GM18951 (cell line): Measurements from ENCODE around the gene LSP1.
A peak's percentile ranks its signal among the peaks of the same experiment; 100 is the strongest.
"Not testable (repeated sequence)": the region's sequence is repeated elsewhere in the genome, so short reads cannot be mapped to it uniquely, and the experiment has no call there.

Source experiments
- POLR2A ChIP-seq: IDR thresholded peaks from 4 replicates; pipeline ENCODE4 v1.6.1; 2011; ENCODE audit warnings: mild to moderate bottlenecking; ENCODE audit not compliant: insufficient read length, insufficient read depth; ENCODE audit errors: extremely low read depth
- in situ Hi-C: fragments of 300-500 bp; cut with MboI; formaldehyde crosslinking; loops from one replicate; pipeline ENCODE4 v1.12.0; 2022; ENCODE audit warnings: low sequenced_read_pairs, mixed read lengths, inconsistent platforms; ENCODE audit not compliant: unreplicated experiment

LSP1 gene

GRCh38 chr11:1878137-1879031 lies 25.5 kb downstream of the LSP1 start:
- in situ Hi-C loops = no loop called here
- TF ChIP-seq POLR2A = no peak

- in situ Hi-C loops = no loop called here
- no peak for TF ChIP-seq POLR2A
These were observed 26.6 kb downstream of the LSP1 start for GRCh38 chr11:1879342-1879940.

DNA sequence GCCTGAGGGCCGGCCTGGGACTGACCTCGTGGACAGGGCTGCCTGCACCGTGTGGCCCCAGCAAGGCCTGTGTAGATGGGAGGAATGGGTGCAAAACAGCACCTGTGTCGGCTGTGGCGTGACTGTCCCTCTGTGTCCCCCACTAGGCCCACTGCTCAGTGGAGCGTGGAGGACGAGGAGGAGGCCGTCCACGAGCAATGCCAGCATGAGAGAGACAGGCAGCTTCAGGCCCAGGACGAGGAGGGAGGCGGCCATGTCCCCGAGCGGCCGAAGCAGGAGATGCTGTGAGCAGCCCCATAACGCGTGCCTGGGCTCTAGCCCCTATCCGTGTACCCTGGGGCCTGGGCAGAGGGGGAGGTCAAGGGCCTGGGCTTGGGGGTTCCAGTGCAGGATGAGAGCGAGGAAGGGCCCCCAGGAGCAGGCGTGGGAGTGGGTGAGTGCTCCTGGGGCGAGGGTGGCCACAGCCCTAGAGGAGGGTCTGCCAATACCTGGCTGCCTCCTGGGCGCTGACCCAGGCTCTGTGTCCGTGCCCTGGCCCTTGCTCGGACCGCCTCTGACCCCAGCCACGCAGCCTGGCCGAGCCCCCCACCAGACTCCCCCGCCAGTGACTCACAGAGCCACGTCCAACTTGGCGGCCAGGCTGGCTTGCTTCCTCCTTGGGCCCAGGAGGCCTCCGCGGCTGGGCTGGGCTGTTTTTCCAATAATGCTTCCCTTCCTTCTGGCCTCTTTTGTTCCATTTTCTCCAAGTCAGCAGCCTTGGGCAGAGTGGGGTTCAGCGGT lies 27.2 kb downstream of the LSP1 start:
- in situ Hi-C loops = no loop called here
- no peak for TF ChIP-seq POLR2A

- no peak for TF ChIP-seq POLR2A
- in situ Hi-C loops = no loop called here
These were observed 28.0 kb downstream of the LSP1 start for GRCh38 chr11:1880746-1881441.

GRCh38 chr11:1881442-1882264 lies 28.8 kb downstream of the LSP1 start:
- in situ Hi-C loops = no loop called here
- TF ChIP-seq POLR2A = peak; percentile 14

- TF ChIP-seq POLR2A = no peak
- in situ Hi-C loops = no loop called here
These were observed 29.7 kb downstream of the LSP1 start for GRCh38 chr11:1882265-1883238.

DNA sequence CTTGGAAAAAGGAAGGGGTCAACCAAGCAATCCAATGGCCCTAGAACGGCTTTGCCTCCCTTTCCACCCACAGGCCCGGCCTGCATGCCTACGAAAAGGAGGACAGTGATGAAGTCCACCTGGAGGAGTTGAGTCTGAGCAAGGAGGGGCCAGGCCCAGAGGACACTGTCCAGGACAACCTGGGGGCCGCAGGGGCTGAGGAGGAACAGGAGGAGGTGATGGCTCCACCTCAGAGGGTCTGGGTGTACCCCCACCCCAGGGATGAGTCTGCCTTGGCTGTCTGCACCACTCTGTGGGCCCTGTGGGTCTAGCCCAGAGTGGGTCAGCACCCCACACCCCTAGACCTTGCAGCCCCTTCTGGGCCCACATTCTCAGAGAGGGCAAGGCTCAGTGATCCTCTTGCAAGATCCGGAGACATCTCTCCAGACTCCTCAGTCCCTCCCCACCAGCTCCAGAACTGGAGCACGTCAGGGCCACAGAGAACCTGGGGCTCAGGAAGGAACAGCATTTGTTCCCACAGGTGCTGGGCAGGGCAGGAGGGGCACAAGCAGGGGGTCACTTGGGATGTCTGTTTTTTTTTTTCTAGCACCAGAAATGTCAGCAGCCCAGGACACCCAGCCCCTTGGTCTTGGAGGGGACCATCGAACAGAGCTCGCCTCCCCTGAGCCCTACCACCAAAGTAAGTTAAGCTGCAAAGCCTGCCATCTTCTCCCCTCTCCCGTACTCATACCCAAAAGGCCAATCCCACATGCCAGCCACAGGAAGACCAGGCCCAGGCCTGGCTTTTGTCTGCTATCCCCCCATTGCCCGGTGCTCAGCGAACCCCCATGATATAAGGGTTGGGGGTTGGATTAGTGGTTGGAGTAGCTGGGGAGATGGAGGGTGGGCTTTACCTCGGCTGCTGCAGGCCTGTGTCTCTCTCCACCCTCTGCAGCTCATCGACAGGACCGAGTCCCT lies 30.7 kb downstream of the LSP1 start:
- in situ Hi-C loops = no loop called here
- TF ChIP-seq POLR2A = no peak

- no peak for TF ChIP-seq POLR2A
- in situ Hi-C loops = no loop called here
These were observed 31.4 kb downstream of the LSP1 start for GRCh38 chr11:1884303-1884700.

DNA sequence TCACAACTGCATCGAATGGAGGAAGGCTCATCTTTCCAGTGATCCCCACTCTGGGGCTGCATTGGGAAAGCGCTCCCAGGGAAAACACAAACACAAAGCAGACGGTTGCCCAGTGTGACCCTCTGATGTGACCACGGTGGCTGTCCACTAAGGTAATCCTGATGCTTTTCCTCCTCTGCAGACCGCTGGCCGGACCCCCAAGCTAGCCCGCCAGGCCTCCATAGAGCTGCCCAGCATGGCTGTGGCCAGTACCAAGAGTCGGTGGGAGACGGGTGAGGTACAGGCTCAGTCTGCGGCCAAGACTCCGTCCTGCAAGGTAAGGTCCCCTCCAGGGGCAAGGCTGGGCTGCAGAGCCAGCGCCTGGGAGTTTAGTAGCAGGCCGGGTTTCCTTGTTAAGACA lies 33.7 kb downstream of the LSP1 start:
- in situ Hi-C loops = not testable (repeated sequence)
